Neural cell (in vitro differentiated cells): ENCODE data around the gene TPPP3. TPM values are rescaled to one million over a fixed set of nuclear protein-coding genes. Genes with fewer than 3 reads are reported as not detected.

ENCODE experiments used
- H2AFZ ChIP-seq: fragments of 200-600, 300-800 bp; sonication (generic), shearing (Covaris generic); 2 replicates; pipeline ENCODE4 v1.6.0; 2014; ENCODE audit warnings: low read depth, mild to moderate bottlenecking, antibody characterized with exemption, low read length, moderate library complexity
- H3F3A ChIP-seq: fragments of 200-600 bp; shearing (Covaris generic); 2 replicates; pipeline ENCODE4 v1.6.1; 2016; ENCODE audit warnings: mild to moderate bottlenecking, moderate library complexity, mixed read lengths, antibody characterized with exemption, low read length; ENCODE audit not compliant: insufficient read depth, poor library complexity, severe bottlenecking
- H3K27ac ChIP-seq: fragments of 200-600, 300-800 bp; sonication (generic), shearing (Covaris generic); 2 replicates; pipeline ENCODE4 v1.5.1; 2014; ENCODE audit warnings: mild to moderate bottlenecking, low read length, moderate library complexity
- H3K27me3 ChIP-seq: fragments of 300-800, 200-600 bp; sonication (generic), shearing (Covaris generic); 2 replicates; pipeline ENCODE4 v1.6.0; 2014; ENCODE audit warnings: mild to moderate bottlenecking, low read depth, low read length, moderate library complexity; ENCODE audit not compliant: insufficient read depth
- H3K36me3 ChIP-seq: fragments of 300-800, 200-600 bp; sonication (generic), shearing (Covaris generic); 2 replicates; pipeline ENCODE4 v1.5.1; 2014; ENCODE audit warnings: mild to moderate bottlenecking, antibody characterized with exemption, low read length, moderate library complexity; ENCODE audit not compliant: insufficient read depth
- H3K4me2 ChIP-seq: fragments of 300-800, 200-600 bp; sonication (generic), shearing (Covaris generic); 2 replicates; pipeline ENCODE4 v1.6.0; 2014; ENCODE audit warnings: mild to moderate bottlenecking, low read length
- H3K4me3 ChIP-seq: fragments of 300-800, 200-600 bp; sonication (generic), shearing (Covaris generic); 2 replicates; pipeline ENCODE4 v1.5.1; 2014; ENCODE audit warnings: mild to moderate bottlenecking, low read length, moderate library complexity
- H3K79me2 ChIP-seq: fragments of 200-600 bp; shearing (Covaris generic); replicated peaks from 2 replicates; pipeline ENCODE4 v1.6.0; 2014; ENCODE audit warnings: mild to moderate bottlenecking, low read length, moderate library complexity; ENCODE audit not compliant: insufficient read depth
- H3K9ac ChIP-seq: fragments of 300-800, 200-600 bp; sonication (generic), shearing (Covaris generic); 2 replicates; pipeline ENCODE4 v1.6.1; 2016; ENCODE audit warnings: mild to moderate bottlenecking, low read length, mixed read lengths
- H3K9me2 ChIP-seq: fragments of 200-600 bp; shearing (Covaris generic); 2 replicates; pipeline ENCODE4 v1.6.1; 2016; ENCODE audit warnings: mild to moderate bottlenecking, low read length, mixed read lengths; ENCODE audit not compliant: insufficient read depth
- H3K9me3 ChIP-seq: fragments of 200-600, 300-800 bp; sonication (generic), shearing (Covaris generic); 2 replicates; pipeline ENCODE4 v1.6.1; 2016; ENCODE audit warnings: mild to moderate bottlenecking, mixed run types, low read length, moderate library complexity, mixed read lengths
- H4K20me1 ChIP-seq: fragments of 200-600 bp; shearing (Covaris generic); 2 replicates; pipeline ENCODE4 v1.6.1; 2016; ENCODE audit warnings: mild to moderate bottlenecking, mixed run types; ENCODE audit not compliant: insufficient read depth
- EP300 ChIP-seq: fragments of 450-650 bp; conservative IDR thresholded peaks from 2 replicates; pipeline ENCODE4 v1.6.1; 2014; ENCODE audit warnings: antibody characterized with exemption, mild to moderate bottlenecking, moderate library complexity; ENCODE audit not compliant: poor library complexity, severe bottlenecking
- EZH2 ChIP-seq: fragments of 200-600, 300-800 bp; shearing (Covaris generic), sonication (generic); IDR thresholded peaks from 2 replicates; pipeline ENCODE4 v1.6.1; 2014; ENCODE audit warnings: antibody characterized with exemption, low read length, borderline replicate concordance, mild to moderate bottlenecking; ENCODE audit not compliant: insufficient read depth, poor library complexity, severe bottlenecking
- MXI1 ChIP-seq: fragments of 450-650 bp; conservative IDR thresholded peaks from 2 replicates; pipeline ENCODE4 v1.6.1; 2014; ENCODE audit warnings: antibody characterized with exemption, mild to moderate bottlenecking; ENCODE audit not compliant: poor library complexity, severe bottlenecking
- POLR2AphosphoS5 ChIP-seq: IDR thresholded peaks from 2 replicates; pipeline ENCODE4 v1.6.1; 2012
- RAD21 ChIP-seq: fragments of 450-650 bp; conservative IDR thresholded peaks from 2 replicates; pipeline ENCODE4 v1.6.1; 2014; ENCODE audit warnings: antibody characterized with exemption, mild to moderate bottlenecking, moderate library complexity
- SMC3 ChIP-seq: fragments of 450-650 bp; conservative IDR thresholded peaks from 2 replicates; pipeline ENCODE4 v1.6.1; 2014; ENCODE audit warnings: antibody characterized with exemption, mild to moderate bottlenecking, moderate library complexity; ENCODE audit not compliant: poor library complexity
- TAF1 ChIP-seq: IDR thresholded peaks from 2 replicates; pipeline ENCODE4 v1.6.1; 2012; ENCODE audit warnings: low read depth
- polyA plus RNA-seq: library from polyadenylated mRNA; depleted of rRNA; stranded (reverse); fragments of >200 nt; gene quantifications from 2 replicates; pipeline ENCODE4 v1.2.3, GENCODE V29; 2014
- TF ChIP-seq, protein P1 (sequence below): fragments of 450-650 bp; IDR thresholded peaks from 2 replicates; pipeline ENCODE4 v1.5.1; 2014; ENCODE audit warnings: antibody characterized with exemption, mild to moderate bottlenecking, moderate library complexity; ENCODE audit not compliant: poor library complexity, severe bottlenecking
- TF ChIP-seq, protein P2 (sequence below): IDR thresholded peaks from 2 replicates; pipeline ENCODE4 v1.6.1; 2012; ENCODE audit warnings: borderline replicate concordance

The TPPP3 gene
- polyA plus RNA-seq, 1 donor from 2014 or later: 2.7 TPM

DNA sequence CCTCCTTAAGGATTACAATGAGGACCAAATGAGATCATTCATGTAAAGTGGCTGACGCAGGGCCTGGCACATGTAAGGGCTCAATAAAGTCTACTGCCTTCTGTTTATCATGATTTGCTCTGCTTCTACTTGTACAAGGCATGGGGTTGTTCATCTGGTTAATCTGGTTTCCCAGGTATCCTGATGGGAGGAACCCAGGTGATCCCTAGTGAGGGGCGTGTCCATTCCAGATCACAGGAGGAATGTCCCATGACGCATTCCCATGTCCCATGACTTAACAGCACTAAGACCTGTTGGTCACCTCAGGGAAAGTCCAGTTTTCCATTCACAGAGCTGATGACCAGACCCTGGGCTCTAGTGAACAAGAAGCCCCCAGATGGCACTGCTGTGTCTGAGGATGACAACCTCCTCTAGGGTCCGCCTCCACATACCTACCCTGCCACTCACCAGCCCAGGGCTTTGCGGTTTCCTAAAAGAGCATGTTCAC lies 11.5 kb upstream of the TPPP3 start:
- no peak overlapping the region for H3K4me2 ChIP-seq
- TF ChIP-seq RAD21 (no peak), POLR2AphosphoS5 (no peak), EP300 (no peak), MXI1 (no peak), TAF1 (no peak), SMC3 (no peak), EZH2 (no peak)
- TF ChIP-seq, protein P1, sequence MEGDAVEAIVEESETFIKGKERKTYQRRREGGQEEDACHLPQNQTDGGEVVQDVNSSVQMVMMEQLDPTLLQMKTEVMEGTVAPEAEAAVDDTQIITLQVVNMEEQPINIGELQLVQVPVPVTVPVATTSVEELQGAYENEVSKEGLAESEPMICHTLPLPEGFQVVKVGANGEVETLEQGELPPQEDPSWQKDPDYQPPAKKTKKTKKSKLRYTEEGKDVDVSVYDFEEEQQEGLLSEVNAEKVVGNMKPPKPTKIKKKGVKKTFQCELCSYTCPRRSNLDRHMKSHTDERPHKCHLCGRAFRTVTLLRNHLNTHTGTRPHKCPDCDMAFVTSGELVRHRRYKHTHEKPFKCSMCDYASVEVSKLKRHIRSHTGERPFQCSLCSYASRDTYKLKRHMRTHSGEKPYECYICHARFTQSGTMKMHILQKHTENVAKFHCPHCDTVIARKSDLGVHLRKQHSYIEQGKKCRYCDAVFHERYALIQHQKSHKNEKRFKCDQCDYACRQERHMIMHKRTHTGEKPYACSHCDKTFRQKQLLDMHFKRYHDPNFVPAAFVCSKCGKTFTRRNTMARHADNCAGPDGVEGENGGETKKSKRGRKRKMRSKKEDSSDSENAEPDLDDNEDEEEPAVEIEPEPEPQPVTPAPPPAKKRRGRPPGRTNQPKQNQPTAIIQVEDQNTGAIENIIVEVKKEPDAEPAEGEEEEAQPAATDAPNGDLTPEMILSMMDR: no peak
- TF ChIP-seq, protein P2, sequence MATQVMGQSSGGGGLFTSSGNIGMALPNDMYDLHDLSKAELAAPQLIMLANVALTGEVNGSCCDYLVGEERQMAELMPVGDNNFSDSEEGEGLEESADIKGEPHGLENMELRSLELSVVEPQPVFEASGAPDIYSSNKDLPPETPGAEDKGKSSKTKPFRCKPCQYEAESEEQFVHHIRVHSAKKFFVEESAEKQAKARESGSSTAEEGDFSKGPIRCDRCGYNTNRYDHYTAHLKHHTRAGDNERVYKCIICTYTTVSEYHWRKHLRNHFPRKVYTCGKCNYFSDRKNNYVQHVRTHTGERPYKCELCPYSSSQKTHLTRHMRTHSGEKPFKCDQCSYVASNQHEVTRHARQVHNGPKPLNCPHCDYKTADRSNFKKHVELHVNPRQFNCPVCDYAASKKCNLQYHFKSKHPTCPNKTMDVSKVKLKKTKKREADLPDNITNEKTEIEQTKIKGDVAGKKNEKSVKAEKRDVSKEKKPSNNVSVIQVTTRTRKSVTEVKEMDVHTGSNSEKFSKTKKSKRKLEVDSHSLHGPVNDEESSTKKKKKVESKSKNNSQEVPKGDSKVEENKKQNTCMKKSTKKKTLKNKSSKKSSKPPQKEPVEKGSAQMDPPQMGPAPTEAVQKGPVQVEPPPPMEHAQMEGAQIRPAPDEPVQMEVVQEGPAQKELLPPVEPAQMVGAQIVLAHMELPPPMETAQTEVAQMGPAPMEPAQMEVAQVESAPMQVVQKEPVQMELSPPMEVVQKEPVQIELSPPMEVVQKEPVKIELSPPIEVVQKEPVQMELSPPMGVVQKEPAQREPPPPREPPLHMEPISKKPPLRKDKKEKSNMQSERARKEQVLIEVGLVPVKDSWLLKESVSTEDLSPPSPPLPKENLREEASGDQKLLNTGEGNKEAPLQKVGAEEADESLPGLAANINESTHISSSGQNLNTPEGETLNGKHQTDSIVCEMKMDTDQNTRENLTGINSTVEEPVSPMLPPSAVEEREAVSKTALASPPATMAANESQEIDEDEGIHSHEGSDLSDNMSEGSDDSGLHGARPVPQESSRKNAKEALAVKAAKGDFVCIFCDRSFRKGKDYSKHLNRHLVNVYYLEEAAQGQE: no peak
- no peaks in the 10 kb centered on the region for H4K20me1 ChIP-seq
- no peak overlapping the region for H3K27ac ChIP-seq
- H3K36me3 ChIP-seq: no peaks in the 10 kb centered on the region
- H3K27me3 ChIP-seq: no peaks in the 10 kb centered on the region
- no peak overlapping the region for H3K4me3 ChIP-seq
- no peak overlapping the region for H2AFZ ChIP-seq
- no peaks in the 10 kb centered on the region for H3K9me3 ChIP-seq
- H3K9ac ChIP-seq: no peak overlapping the region
- no peaks in the 10 kb centered on the region for H3F3A ChIP-seq
- H3K79me2 ChIP-seq: no peaks in the 10 kb centered on the region
- no peaks in the 10 kb centered on the region for H3K9me2 ChIP-seq

DNA sequence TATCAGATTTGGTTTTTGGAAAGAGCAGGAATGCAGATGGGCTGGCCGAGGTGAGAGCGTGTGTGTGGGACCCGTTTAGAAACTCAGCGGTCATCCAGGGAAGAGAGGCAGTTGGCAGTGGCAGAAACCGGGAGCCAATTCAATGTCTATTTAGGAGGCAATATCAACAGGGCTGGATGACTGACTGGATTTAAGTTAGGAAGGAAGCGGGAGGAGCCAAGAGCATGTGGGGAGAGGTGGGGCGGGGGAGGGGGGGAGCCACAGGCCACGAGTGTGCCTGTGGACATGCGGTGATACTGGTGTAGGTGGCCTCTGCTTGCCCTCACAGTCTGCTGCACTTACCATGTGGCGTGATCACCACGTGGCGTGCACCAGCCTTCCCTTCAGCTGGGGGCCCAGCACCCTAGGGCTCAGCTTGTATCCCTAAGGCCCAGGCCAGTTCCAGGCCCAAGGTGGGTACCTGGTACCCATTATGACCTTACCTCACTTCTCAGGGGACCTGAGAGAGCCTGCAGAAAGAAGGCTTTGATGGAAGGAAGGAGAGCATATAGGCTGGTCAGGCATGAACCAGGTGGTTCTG lies 10.8 kb upstream of the TPPP3 start:
- no peak overlapping the region for H3K27ac ChIP-seq
- H2AFZ ChIP-seq: no peak overlapping the region
- no peaks in the 10 kb centered on the region for H3F3A ChIP-seq
- no peaks in the 10 kb centered on the region for H3K9me2 ChIP-seq
- no peak overlapping the region for H3K4me2 ChIP-seq
- no peak overlapping the region for H3K4me3 ChIP-seq
- H3K9ac ChIP-seq: no peak overlapping the region
- TF ChIP-seq RAD21 (no peak), TAF1 (no peak), POLR2AphosphoS5 (no peak), SMC3 (no peak), EZH2 (no peak), EP300 (no peak), MXI1 (no peak)
- TF ChIP-seq, protein P2: no peak
- TF ChIP-seq, protein P1: no peak
- H3K36me3 ChIP-seq: no peaks in the 10 kb centered on the region
- no peaks in the 10 kb centered on the region for H3K79me2 ChIP-seq
- H3K27me3 ChIP-seq: no peaks in the 10 kb centered on the region
- no peaks in the 10 kb centered on the region for H4K20me1 ChIP-seq
- no peaks in the 10 kb centered on the region for H3K9me3 ChIP-seq
